MM.1S (cell line): ENCODE results near the gene GRK3.

Experiments
- EZH2 ChIP-seq: fragments of 300-600 bp; sonication (generic); optimal IDR thresholded peaks from 2 replicates; pipeline ENCODE3; 2017; ENCODE audit warnings: low read depth, mild to moderate bottlenecking, antibody characterized with exemption, low read length, mixed read lengths
- TF ChIP-seq, protein P1 (sequence below): fragments of 300-600 bp; sonication (generic); IDR thresholded peaks from 2 replicates; pipeline ENCODE4 v1.5.1; 2016; ENCODE audit warnings: antibody characterized with exemption, low read length, mixed read lengths

DNA sequence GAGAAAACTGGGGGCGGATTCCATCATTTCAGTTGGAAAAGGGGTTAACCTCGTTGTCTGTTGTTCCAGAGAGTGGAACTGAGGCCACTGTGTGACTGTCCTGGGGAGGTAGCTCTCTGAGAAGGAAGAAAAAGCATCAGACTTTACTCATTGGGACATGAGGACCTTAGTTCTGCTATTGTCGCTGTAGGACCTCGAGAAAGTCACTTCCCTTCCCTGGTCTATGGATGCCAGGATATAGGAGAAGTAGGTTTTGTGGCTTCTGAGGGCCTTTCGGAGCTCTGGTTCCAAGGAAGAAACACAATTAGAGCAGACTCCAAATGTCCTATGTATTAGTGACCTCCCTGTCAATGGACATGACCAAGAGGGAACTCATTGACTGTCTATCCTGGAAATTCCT is 183.7 kb downstream of the GRK3 start:
- TF ChIP-seq, protein P1, sequence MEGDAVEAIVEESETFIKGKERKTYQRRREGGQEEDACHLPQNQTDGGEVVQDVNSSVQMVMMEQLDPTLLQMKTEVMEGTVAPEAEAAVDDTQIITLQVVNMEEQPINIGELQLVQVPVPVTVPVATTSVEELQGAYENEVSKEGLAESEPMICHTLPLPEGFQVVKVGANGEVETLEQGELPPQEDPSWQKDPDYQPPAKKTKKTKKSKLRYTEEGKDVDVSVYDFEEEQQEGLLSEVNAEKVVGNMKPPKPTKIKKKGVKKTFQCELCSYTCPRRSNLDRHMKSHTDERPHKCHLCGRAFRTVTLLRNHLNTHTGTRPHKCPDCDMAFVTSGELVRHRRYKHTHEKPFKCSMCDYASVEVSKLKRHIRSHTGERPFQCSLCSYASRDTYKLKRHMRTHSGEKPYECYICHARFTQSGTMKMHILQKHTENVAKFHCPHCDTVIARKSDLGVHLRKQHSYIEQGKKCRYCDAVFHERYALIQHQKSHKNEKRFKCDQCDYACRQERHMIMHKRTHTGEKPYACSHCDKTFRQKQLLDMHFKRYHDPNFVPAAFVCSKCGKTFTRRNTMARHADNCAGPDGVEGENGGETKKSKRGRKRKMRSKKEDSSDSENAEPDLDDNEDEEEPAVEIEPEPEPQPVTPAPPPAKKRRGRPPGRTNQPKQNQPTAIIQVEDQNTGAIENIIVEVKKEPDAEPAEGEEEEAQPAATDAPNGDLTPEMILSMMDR, result no peak
- no peak for TF ChIP-seq EZH2
